ENCODE results near the gene CHFR.

DNA sequence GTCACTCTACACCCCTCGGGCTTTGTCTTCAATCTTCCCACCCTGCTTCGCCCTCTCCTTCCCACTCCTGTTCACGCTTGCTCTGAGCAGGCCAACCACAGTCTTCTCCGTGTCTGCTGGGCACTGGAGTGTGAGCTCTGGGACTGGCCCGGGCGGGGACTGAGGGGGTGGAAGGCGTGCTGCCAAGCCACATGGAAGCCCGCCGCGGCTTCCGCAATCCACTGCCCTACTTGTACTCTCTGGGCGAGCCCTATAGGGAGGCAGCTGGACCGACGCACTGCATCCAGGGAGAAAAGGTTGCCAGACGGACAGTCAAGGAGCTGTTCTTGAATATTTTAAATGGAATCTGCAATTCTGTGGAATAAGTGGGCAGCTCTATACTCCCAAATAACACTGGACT is 83.5 kb downstream of the CHFR start:
- no peak for TF ChIP-seq POLR2A (IDR thresholded peaks at IDR 0.05; ENCODE audit: extremely low read depth, insufficient read length)
- TF ChIP-seq CTCF (IDR thresholded peaks at IDR 0.05; ENCODE audit: low read depth, low read length): no peak
